HG03135 (cell line): ENCODE data around the gene GABBR2.

Experiments used
- ATAC-seq: cut with Tn5 transposase; IDR thresholded peaks from one replicate; pipeline ENCODE4 v1.9.1; 2021; ENCODE audit warnings: mild to moderate bottlenecking, moderate library complexity; ENCODE audit not compliant: unreplicated experiment

Gene GABBR2

DNA sequence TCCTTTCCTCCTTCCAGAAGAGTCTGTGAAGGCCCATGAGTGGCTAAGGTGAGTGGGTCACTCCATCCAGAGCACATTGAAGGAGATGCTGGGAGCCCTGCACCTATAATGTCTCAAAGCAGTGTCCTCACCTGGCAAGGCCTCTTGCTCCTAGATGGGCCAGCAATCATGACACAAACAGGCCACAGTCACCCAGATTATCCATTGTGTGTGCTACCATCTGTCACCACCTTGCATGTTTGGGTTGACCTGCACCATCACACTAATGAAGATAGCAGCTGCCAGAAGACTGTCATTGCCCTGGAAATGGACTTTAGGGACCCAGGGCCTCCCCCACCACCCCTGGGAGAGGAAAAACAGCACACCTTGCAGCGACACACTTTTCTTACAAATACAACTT, 69.6 kb downstream of the GABBR2 start:
- ATAC-seq = no peak

DNA sequence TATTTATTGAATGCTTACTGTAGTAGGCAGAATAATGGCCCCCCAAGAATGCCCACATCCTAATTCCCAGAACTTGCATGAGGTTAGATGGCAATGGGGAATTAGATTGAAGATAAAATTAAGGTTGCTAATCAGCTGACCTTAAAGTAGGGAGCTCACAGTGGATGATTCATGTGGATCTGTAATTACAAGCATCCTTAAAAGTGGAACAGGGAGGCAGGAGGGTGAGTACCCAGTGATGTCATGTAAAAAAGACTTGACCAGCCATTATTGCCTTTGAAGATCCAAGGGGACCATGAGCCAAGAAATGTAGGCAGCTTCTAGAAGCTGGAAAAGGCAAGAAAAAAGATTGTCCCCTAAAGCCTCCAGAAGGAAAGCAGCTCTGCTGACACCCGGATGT, 71.4 kb downstream of the GABBR2 start:
- no peak for ATAC-seq

DNA sequence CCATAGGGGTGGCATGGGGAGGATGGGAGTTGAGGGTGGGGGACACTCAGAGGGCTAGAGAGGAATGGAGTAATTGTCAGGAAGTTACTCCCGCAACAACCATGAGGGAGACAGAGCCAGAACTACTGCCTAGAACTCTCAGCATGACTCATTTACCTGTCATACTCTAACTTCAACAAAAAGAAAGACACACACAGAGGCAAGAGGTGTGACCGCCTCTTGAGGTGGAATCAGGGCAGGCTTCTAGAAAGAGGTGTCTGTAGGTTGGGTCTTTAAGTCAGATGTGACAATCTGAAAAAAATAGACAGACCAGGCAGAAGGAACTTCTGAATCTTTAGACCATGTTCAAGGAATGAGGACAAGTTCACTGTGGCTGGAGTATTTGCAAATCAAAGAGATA, 73.4 kb downstream of the GABBR2 start:
- ATAC-seq = no peak

DNA sequence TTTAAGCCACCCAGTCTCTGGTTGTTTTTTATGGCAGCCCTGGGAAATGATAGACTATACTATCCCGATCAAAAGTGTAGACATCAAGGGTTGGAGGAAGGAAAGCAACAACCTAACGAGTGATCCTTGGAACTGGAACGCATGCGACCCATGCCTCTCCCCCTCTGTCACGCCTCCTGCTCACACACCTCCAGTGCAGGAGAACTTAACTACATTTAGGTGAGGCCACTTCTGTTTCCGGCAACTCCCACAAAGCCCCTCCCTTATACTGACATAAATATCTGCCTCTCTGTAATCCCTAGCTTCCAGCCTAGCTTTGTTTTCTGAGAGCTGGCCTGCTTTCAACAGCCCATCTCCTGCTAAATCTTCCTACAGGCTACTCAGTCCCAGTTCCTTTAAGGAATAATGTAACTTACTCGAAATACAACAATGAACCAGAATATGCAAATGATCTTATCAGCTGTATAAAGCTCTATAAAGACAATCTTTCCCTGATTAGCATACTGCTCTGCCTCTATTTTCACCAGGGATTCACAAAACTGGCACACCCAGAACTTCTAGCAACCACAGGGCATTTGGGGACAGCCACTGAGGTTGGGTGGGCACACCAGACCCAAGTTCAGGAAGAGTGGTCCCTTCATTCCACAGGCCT, 73.9 kb downstream of the GABBR2 start:
- ATAC-seq = no peak

DNA sequence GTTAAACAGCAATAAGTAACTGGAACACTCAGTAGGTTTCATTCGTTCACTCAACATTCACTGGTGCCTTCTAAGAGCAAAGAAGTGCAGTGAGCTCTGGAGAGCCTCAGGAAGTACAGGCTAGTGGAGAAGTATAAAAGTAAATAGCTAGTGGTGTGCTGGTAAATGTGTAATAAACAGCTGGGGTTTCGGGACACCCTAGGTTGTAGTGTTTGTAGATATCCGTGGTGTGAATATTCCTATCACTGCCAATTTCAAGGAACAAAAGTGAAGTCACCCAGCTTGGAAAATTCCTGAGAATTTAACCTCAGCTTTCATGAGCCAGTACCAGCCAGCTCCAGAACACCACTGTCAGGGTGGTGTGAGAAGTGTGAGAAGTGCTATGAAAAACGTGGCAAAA, 75.9 kb downstream of the GABBR2 start:
- ATAC-seq = no peak

DNA sequence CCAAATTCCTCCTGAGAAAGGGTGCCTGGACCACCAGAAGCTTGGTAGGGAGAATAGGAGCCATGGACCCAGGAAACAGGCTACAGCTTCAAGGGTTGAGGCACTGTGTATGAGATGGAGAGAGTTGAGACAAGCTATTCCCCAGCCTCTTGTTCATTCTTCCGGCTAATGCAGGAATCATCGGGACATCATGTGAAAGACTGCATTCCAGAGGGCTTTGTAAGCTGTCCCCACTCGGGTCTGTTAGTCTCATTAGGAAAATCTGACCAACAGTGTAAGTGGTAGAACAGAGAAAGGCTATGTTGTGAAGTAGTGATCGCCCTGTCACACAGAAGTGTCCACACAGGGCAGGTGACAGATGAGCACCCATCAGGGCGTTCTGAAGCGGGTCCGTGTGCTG, 81.4 kb downstream of the GABBR2 start:
- no peak for ATAC-seq

DNA sequence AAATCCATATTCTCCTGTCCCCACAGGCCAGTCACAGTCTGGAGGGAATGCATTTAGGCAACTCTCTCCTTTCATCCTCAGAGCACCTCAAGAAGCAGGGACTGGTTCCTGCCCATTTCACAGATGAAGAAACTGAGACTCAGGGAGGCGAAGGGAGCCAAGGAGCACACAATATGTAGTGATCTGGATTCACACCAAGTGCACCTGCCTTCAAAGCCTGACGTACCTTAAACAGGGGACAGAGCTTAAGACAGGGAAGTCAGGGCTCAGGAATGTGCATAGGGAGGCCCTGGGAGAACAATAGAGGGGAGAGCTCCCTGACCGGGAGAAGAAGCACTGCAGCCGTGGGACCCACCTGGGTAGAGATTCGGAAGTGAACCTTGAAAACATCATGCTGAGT, 83.0 kb downstream of the GABBR2 start:
- no peak for ATAC-seq

DNA sequence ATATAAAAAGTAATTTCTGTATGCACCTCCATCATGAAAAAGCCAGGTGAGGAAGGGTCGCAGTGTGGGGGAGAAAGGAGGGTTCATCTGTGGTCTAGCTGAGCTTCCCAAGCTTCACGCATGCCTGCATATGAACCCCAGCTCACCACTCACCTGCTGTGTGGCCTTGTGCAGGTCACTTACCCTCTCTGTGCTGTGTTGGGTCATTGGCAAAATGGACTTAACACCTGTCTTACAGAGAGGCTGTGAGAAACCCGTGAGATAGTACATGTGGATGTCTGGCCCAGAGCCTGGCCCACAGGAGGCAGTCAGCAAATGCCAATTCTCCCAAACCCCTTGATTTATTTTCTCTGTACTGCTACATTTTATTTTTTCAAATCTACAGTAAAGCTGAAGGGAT, 88.9 kb downstream of the GABBR2 start:
- ATAC-seq = no peak

DNA sequence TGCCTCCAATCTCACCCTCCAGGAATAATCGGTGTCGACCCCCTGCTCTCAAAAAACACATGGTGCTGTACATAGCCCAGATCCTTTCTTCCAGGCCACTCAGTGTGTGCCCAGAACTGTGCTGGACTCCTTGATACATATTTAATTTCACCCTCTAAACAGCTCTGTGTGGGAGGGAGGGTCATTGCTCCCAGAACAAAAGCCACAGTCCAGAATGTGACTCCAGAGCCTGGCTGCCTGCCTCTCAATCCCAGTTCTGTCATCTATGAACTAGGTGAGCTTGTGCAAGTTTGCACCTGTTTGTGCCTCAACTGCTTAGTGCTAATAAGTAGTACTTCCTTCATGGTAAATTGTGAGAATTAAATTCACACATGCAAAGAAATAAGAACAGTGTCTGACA, 93.1 kb downstream of the GABBR2 start:
- ATAC-seq = no peak

DNA sequence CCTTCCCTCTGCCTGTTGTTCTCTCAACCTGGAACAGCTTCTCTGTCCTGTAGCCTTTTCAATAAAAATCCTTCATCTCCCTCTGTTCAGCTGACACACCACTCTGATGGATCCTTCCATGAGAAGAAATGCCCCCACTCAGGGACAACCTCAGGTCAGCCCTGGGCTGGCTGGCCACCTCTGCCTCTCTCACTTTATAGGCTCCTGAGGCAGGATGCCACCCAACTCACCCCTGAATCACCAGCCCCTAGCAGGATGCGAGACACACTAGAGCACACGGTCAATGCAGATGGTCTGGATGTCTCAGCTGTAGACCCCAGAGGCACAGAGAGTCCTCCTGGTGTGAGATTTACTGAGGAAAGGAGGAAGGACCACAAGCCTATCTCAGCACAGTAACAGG, 93.8 kb downstream of the GABBR2 start:
- no peak for ATAC-seq

DNA sequence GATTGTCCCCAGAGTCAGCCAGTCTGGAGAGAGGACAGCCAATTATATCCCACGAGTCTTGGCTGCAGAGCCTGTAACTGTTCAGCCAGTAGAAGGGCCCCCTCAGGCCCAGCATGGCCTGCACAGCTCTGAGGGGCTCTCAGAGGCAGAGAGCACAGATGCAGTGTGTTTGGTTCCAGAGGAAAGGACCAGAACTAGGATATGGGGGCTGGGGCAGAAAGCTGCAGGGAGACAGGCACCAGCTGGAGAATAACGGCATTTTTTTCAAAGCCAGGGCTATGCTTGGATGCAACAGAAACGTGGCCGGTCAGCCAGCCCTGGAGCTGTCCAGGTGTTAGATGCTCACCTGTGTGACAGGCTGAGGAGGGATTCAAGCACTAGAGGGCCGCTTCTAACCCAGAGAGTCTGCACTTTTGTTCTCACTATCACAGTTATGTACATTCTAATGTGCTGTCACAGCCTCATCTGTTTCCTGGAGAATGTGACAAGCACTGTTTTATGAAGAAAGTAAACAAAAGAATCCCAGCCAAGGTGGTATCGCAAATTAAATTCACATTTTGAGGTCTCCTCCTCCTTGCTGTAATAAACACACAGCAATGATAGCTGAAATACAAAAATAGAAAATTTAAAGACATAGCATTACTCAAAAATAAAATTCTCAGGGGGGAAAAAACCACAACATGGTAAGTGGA, 96.5 kb downstream of the GABBR2 start:
- no peak for ATAC-seq

DNA sequence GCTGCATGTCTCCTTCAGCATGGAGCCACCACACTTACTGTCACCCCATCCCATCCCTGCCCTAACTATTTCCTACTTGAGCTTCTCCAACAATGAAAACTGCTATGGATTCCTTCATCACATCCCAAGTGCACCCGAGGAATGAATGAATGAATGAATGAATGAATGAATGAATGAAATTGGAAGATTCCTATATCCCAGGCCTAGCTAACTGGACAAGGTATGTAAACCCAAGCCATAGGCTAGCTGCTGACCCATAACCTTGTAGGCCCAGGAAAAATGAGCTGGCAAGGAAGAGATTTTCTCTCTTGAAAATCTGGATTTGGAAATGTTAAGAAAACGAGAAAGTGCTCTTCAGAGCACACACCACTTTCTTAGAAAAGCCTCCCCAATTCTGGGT, 97.4 kb downstream of the GABBR2 start:
- no peak for ATAC-seq

DNA sequence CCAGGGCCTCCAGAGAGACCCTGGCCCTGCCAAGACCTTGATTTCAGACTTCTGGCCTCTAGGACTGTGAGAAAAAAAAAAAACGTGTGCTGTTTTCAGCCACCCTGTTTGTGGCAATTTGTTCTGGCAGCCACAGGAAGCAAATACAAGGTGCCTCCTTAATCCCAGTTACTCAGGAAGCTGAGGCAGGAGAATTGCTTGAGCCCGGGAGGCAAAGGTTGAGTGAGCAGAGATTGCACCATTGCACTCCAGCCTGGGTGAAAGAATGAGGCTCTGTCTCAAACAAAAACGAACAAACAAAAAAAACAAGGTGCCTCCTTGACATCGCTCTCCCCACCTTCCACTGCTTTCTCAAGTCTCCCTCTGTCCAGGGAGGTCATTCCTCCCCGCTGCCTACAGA, 98.0 kb downstream of the GABBR2 start:
- no peak for ATAC-seq

DNA sequence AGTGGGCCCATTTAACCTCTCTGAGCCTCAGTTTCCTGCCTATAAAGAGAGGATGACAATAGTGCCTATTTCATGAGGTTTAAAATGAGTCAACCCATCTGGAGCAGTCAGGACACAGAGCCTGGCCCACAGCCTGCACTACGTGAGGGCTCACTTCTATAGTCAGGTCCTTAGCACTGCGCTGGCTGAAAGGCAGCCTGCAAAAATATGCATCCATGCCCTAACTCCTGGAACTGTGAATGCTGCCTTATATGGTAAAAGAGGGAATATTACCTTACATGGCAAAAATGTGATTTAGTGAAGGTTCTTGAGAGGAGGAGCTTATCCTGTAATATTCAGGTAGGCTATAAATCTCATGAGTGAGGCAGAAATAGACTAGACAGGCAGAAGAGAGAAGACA, 98.5 kb downstream of the GABBR2 start:
- ATAC-seq = no peak

DNA sequence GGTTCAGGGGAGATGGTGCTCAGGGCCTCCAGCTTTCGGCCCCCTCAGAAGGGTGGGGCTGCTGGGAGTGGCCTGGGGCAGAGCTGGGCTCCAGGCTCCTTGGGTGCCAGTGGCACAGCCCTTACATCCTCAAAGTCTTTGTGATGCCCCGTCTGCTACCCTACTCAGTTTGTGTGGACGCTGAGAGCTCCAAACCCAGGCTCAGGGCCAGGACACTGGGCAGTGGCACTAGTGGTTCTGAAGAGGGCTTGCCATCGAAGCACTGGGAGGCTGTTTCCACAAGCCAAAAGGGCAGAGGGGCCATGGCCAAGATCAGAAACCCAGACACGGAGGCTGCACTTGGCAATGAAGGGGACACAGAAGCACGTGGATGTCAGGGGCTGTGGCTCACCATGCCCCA, 99.1 kb downstream of the GABBR2 start:
- ATAC-seq = no peak

DNA sequence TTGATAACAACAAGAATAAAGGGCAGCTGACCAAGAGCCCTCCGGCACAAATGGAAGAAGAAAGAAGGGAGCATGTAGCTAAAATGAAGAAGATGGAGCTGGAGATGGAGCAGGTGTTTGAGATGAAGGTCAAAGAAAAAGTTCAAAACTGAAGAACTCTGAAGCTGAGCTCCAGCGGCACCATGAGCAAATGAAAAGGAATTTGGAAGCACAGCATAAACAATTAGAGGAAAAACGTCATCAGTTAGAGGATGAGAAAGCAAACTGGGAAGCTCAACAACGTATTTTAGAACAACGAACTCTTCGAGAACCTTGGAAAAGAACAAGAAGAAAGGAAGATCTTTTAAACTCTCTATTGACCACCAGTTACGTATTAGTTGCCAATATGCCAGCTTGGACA, 100.9 kb downstream of the GABBR2 start:
- ATAC-seq = no peak

DNA sequence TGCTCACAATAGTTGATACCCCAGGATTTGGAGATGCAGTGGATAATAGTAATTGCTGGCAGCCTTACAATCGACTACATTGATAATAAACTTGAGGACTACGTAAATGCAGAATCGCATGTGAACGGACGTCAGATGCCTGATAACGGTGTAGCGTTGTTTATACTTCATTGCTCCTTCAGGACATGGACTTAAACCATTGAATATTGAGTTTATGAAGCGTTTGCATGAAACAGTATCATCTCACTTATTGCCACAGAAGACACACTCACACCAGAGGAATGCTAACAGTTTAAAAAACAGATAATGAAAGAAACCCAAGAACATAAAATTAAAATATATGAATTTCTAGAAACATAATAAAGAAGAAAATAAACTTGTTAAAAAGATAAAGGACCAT, 101.6 kb downstream of the GABBR2 start:
- no peak for ATAC-seq

DNA sequence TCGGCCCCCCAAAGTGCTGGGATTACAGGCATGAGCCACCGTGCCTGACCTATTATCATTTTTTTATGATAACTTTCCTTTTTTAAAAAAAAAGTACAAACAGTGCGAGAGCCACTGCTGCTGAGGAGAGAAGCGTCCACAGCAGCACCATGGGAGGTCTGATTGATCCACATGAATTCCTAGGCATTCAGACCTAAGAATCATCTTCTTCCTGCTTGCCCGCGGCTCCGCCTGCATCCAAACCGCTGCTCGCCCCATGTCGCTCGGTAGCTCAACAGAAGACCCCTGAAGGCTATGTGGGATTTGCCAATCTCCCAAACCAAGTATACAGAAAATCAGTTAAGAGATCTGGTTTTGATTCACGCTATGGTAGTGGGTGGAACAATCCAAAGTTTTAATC, 102.0 kb downstream of the GABBR2 start:
- no peak for ATAC-seq

DNA sequence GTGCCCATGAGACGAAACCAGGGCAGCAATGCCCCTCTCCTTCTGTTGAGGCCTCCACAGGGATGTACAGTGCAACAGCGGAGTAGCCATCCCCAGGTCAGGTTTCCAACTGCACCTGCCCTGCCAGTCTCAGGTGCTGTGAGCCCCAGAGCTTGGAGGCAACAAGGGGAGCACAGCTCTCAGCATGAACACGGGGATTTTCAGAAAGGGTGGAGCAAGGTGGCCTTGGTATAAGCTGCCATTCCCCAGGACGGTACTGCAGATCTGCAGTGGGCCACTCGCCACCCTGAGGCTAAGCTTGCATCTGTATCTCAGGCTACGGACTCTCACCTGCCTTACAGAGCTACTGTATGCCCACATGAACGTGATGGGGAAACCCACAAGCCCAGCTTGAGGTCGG, 103.6 kb downstream of the GABBR2 start:
- ATAC-seq = no peak

DNA sequence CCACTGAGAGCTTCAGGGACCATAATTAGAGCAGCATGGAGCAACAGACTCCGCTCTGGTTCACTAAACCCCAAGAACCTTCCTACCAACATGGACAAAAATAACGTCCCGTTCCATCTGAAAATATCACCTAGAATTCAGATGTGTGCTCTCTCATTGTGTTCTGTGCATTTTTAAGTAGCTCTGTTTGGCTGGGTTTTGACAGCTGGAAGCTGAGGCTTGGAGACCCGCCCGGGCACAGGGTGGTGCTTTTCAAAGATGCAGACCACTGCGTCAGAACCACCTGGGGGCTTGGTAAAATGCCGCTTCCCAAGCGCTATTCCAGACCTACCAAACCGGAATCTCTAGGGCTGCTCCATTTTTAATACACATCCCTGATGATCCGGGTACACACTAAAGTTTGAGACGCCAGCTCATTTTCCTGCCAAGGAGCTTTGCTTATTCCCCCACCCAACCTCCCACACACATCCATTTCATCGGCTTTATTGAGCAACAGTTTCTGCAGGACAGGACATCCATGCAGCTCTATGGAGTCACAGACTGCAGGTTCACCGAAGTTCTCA, 104.8 kb downstream of the GABBR2 start:
- no peak for ATAC-seq

DNA sequence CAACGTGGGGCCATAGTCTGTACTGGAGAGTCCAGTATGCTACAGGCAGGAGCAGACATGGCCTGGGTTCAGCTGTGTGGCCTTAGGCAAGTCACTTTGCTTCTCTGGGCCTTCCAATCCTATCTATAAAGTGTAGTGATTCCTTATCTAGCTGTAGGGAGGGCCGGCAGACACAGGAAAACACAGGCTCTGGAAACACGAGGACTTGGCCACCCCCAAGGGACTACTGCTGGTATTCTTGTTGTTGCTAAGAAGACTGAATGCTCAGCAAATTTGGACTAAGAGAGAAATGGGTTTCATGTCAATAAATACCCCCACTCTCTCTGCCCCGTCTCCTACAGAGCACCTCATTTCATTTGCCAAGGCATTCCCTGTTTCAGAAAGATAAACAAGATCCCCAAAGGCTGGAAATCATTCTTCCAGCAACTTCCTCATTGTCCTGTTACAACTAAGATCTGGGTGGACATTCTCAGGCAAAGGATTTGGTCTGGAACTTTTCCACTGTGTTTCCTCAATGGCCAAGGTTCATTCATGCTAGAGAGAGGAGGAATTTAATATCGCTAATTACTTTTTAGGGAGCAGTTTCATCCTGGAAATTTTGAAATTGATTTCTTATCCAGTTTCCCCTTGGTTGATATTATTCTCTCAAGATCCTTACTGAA, 105.8 kb downstream of the GABBR2 start:
- no peak for ATAC-seq

DNA sequence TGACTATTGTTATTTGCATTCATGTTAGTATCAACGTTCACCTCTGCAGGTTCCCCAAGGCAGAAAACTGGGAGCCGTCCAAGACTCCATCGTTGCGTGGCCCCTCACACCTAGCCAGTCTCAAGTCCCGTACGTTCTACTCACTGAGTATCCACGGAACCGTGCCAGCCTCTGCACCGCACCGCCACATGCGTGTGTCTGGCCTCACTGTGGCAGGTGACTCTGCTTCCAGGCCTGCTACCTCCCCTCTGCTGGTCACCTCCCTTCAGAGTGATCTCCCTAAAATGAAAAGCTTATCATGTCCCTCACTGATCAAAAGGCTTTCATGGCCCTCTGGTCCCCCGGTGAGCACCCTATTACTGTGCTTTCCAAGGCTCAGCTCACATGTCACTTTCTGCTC, 108.1 kb downstream of the GABBR2 start:
- no peak for ATAC-seq
